Esophagus squamous epithelium (tissue), 4 donors: ENCODE results near the gene C1QTNF6.

ENCODE experiments used
- POLR2A ChIP-seq, 4 donors: fragments of 450-650 bp; IDR thresholded peaks; one replicate each; pipeline ENCODE4 v1.6.1; 2017; ENCODE audit warnings: antibody characterized with exemption in 4 of 4, mild to moderate bottlenecking in 4 of 4, moderate library complexity in 3 of 4
- TF ChIP-seq, protein P1 (sequence below), 6 experiments: fragments of 450-650 bp in 4 of 6; fragments of 200-600 bp in 2 of 6; sonication (generic) in 2 of 6; IDR thresholded peaks; one replicate each; pipeline ENCODE4 v1.5.1; 2016 to 2019; ENCODE audit warnings: antibody characterized with exemption in 6 of 6, mild to moderate bottlenecking in 4 of 6, moderate library complexity in 4 of 6

DNA sequence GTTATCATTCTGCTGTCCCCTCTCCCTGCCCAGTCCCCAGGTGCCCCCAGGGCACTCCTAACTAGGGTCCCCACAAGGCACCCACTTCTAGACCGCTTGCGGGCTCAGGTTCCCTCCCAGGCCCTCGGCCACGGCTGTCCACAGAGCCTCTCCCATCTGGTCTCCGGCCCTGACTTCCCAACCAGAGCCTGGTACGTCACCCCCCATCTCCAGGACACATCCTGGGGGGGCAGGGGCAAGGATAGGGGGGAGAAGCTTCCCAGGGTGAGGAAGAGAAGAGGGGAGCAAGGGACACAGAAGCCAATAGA lies 23.8 kb upstream of the C1QTNF6 start:
- no peak for TF ChIP-seq POLR2A (IDR thresholded peaks at IDR 0.05)
- TF ChIP-seq, protein P1, sequence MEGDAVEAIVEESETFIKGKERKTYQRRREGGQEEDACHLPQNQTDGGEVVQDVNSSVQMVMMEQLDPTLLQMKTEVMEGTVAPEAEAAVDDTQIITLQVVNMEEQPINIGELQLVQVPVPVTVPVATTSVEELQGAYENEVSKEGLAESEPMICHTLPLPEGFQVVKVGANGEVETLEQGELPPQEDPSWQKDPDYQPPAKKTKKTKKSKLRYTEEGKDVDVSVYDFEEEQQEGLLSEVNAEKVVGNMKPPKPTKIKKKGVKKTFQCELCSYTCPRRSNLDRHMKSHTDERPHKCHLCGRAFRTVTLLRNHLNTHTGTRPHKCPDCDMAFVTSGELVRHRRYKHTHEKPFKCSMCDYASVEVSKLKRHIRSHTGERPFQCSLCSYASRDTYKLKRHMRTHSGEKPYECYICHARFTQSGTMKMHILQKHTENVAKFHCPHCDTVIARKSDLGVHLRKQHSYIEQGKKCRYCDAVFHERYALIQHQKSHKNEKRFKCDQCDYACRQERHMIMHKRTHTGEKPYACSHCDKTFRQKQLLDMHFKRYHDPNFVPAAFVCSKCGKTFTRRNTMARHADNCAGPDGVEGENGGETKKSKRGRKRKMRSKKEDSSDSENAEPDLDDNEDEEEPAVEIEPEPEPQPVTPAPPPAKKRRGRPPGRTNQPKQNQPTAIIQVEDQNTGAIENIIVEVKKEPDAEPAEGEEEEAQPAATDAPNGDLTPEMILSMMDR (IDR thresholded peaks at IDR 0.05): no peak
